GM12891 (cell line): ENCODE measurements around the gene ZNF586.

Experiments used
- POLR2A ChIP-seq: IDR thresholded peaks from 2 replicates; pipeline ENCODE4 v1.6.1; 2011; ENCODE audit warnings: low read depth, low read length, control low read depth
- TAF1 ChIP-seq: IDR thresholded peaks from 2 replicates; pipeline ENCODE4 v1.6.1; 2011; ENCODE audit warnings: low read depth, low read length, control low read depth

GRCh38 chr19:57719901-57720519, 49.5 kb upstream of the ZNF586 start:
- TF ChIP-seq TAF1 (no peak), POLR2A (no peak)
